ENCODE results near the gene WDR5. TPM values are rescaled to one million over a fixed set of nuclear protein-coding genes. Genes with fewer than 3 reads are reported as not detected.

WDR5 gene
- total and polyA plus RNA-seq, 2 donors (not counting 1 experiment from before 2014, with no cell fraction given): 15.5 to 26.0 TPM

GRCh38 chr9:134206311-134207300 lies 70.7 kb downstream of the WDR5 start:
- H3K4me1 ChIP-seq (ENCODE audit: control insufficient read depth, extremely low read depth, insufficient read depth, low read length): peaks cover 2% of the 10 kb centered on the region
- H3K36me3 ChIP-seq (ENCODE audit: control insufficient read depth, insufficient read depth, low read length): no peaks in the 10 kb centered on the region
- no peaks in the 10 kb centered on the region for H4K20me1 ChIP-seq (ENCODE audit: control insufficient read depth, extremely low read depth, insufficient read depth, low read length)
- H3K9ac ChIP-seq (ENCODE audit: insufficient read depth, low read length): no peak overlapping the region
- no peak for DNase-seq (ENCODE audit: low read depth in 2 of 2)
- H3K27ac ChIP-seq (ENCODE audit: insufficient read depth, low read length): no peak overlapping the region
- TF ChIP-seq CTCF (conservative IDR thresholded peaks at IDR 0.05 in 1 of 2, IDR thresholded peaks at IDR 0.05 in 1 of 2; ENCODE audit: low read depth in 1 of 2, low read length in 2 of 2): no peak
- TF ChIP-seq EZH2 (IDR thresholded peaks at IDR 0.05; ENCODE audit: low read length, missing control alignments): no peak
- no peaks in the 10 kb centered on the region for H3K9me3 ChIP-seq (ENCODE audit: control insufficient read depth, insufficient read depth, low read depth, low read length)
- H2AFZ ChIP-seq (ENCODE audit: low read length): no peak overlapping the region
- H3K4me2 ChIP-seq (ENCODE audit: extremely low read depth, insufficient read depth, low read length): no peak overlapping the region
- no peaks in the 10 kb centered on the region for H3K27me3 ChIP-seq (ENCODE audit: control insufficient read depth, insufficient read depth, low read length)
- no peaks in the 10 kb centered on the region for H3K79me2 ChIP-seq (ENCODE audit: control insufficient read depth, insufficient read depth, low read length)
- no peak overlapping the region for H3K4me3 ChIP-seq (replicated peaks in 1 of 4; ENCODE audit: control extremely low read depth in 1 of 4, insufficient read depth in 1 of 4, low read depth in 3 of 4, low read length in 4 of 4)

DNA sequence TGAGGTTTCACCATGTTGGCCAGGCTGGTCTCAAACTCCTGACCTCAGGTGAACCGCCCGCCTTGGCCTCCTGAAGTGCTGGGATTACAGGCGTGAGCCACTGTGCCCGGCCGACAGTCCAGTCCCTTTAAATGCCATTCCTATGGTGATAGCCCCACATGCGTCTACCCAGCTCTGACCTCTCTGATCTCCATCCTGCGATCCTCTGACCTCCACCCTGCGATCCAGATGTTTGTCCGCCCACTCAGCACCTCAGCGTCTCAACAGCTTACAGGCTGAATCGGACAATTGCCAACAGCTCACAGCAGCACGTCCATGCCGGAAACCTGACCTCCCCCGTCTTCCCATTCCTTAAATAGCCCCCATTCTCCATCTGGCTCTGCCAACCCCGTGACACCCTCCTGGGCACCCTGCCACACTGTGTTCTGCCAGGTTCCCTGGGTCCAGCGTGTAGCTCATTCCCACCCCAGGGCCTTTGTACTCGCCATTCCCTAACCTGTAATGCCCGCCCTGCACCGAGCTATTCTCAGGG lies 72.5 kb downstream of the WDR5 start:
- Histone ChIP-seq H3K79me2 (ENCODE audit: control insufficient read depth, insufficient read depth, low read length) (no peaks in the 10 kb centered on the region), H4K20me1 (ENCODE audit: control insufficient read depth, extremely low read depth, insufficient read depth, low read length) (no peaks in the 10 kb centered on the region), H3K9me3 (ENCODE audit: control insufficient read depth, insufficient read depth, low read depth, low read length) (no peaks in the 10 kb centered on the region), H3K9ac (ENCODE audit: insufficient read depth, low read length) (no peak overlapping the region), H3K4me1 (ENCODE audit: control insufficient read depth, extremely low read depth, insufficient read depth, low read length) (peaks cover 2% of the 10 kb centered on the region), H3K4me3 (replicated peaks in 1 of 4; ENCODE audit: control extremely low read depth in 1 of 4, insufficient read depth in 1 of 4, low read depth in 3 of 4, low read length in 4 of 4) (no peak overlapping the region), H2AFZ (ENCODE audit: low read length) (no peak overlapping the region), H3K4me2 (ENCODE audit: extremely low read depth, insufficient read depth, low read length) (no peak overlapping the region), H3K27ac (ENCODE audit: insufficient read depth, low read length) (no peak overlapping the region), H3K27me3 (ENCODE audit: control insufficient read depth, insufficient read depth, low read length) (no peaks in the 10 kb centered on the region), H3K36me3 (ENCODE audit: control insufficient read depth, insufficient read depth, low read length) (no peaks in the 10 kb centered on the region)
- no peak for DNase-seq (ENCODE audit: low read depth in 2 of 2)
- TF ChIP-seq EZH2 (IDR thresholded peaks at IDR 0.05; ENCODE audit: low read length, missing control alignments): no peak
- TF ChIP-seq CTCF (conservative IDR thresholded peaks at IDR 0.05 in 1 of 2, IDR thresholded peaks at IDR 0.05 in 1 of 2; ENCODE audit: low read depth in 1 of 2, low read length in 2 of 2): no peak

DNA sequence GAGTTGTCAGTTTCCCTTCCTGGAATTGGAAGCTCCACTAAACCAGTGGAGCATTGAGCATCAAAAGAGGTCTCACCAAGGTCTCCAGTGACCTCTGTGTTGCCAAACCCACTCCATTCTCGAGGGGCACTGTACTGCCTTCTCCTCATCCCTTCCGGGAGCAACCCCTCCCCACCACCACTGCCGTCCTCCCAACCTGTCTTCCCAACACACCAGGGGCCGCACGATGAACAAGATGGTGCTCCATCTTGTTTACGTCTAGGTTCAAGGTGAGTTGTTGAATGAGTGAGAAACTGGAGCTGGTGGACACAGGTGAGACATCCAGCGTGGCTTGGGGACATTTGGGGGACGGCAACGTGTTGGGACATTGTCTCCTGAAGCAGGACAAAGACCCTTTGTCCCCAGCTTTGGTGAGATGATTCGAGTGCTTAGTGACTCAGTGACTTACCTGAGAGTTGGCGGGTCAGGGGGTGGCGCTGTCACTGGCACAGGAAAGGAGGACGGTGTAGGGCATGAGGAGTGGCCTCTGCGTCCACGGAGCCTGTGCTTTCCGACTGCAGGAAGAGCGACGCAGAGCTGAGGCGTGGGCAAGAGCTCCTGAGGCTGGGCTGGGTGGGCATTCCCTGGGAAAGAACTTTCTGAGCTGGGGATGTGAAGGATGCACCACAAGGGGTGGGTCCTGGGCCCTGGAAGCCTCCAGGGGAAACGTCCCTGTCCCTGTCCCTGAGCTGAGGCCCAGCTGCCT lies 73.3 kb downstream of the WDR5 start:
- Histone ChIP-seq H3K27me3 (ENCODE audit: control insufficient read depth, insufficient read depth, low read length) (no peaks in the 10 kb centered on the region), H3K79me2 (ENCODE audit: control insufficient read depth, insufficient read depth, low read length) (no peaks in the 10 kb centered on the region), H2AFZ (ENCODE audit: low read length) (no peak overlapping the region), H3K9me3 (ENCODE audit: control insufficient read depth, insufficient read depth, low read depth, low read length) (no peaks in the 10 kb centered on the region), H3K36me3 (ENCODE audit: control insufficient read depth, insufficient read depth, low read length) (no peaks in the 10 kb centered on the region), H3K4me3 (replicated peaks in 1 of 4; ENCODE audit: control extremely low read depth in 1 of 4, insufficient read depth in 1 of 4, low read depth in 3 of 4, low read length in 4 of 4) (no peak overlapping the region), H3K4me2 (ENCODE audit: extremely low read depth, insufficient read depth, low read length) (no peak overlapping the region), H4K20me1 (ENCODE audit: control insufficient read depth, extremely low read depth, insufficient read depth, low read length) (no peaks in the 10 kb centered on the region), H3K9ac (ENCODE audit: insufficient read depth, low read length) (no peak overlapping the region), H3K27ac (ENCODE audit: insufficient read depth, low read length) (no peak overlapping the region), H3K4me1 (ENCODE audit: control insufficient read depth, extremely low read depth, insufficient read depth, low read length) (peaks cover 2% of the 10 kb centered on the region)
- no peak for TF ChIP-seq CTCF (conservative IDR thresholded peaks at IDR 0.05 in 1 of 2, IDR thresholded peaks at IDR 0.05 in 1 of 2; ENCODE audit: low read depth in 1 of 2, low read length in 2 of 2)
- TF ChIP-seq EZH2 (IDR thresholded peaks at IDR 0.05; ENCODE audit: low read length, missing control alignments): no peak
- DNase-seq (ENCODE audit: low read depth in 2 of 2): no peak
